22Rv1 (cell line): ENCODE results near the gene HS3ST3A1.
"Not testable (repeated sequence)": the region's sequence is repeated elsewhere in the genome, so short reads cannot be mapped to it uniquely, and the experiment has no call there.

ENCODE experiments used
- H3K27ac ChIP-seq: fragments of 450-650 bp; 2 replicates; pipeline ENCODE4 v1.5.1; 2017
- CTCF ChIP-seq: fragments of 450-650 bp; IDR thresholded peaks from 2 replicates; pipeline ENCODE4 v1.5.1; 2017; ENCODE audit warnings: mild to moderate bottlenecking
- ZFX ChIP-seq: fragments of 450-650 bp; IDR thresholded peaks from 2 replicates; pipeline ENCODE4 v1.6.1; 2017; ENCODE audit warnings: antibody characterized with exemption, borderline replicate concordance

The HS3ST3A1 gene

GRCh38 chr17:13561606-13562270 lies 40.0 kb downstream of the HS3ST3A1 start:
- TF ChIP-seq CTCF (no peak), ZFX (no peak)
- H3K27ac ChIP-seq = no peak overlapping the region

GRCh38 chr17:13560935-13561334 lies 40.8 kb downstream of the HS3ST3A1 start:
- H3K27ac ChIP-seq = no peak overlapping the region
- TF ChIP-seq ZFX (no peak), CTCF (no peak)

- H3K27ac ChIP-seq = no peak overlapping the region
- TF ChIP-seq ZFX = no peak
- TF ChIP-seq CTCF = no peak
Observed at GRCh38 chr17:13558588-13558987, 43.1 kb downstream of the HS3ST3A1 start.

GRCh38 chr17:13557077-13557476 lies 44.7 kb downstream of the HS3ST3A1 start:
- no peak for TF ChIP-seq ZFX
- no peak for TF ChIP-seq CTCF
- no peak overlapping the region for H3K27ac ChIP-seq

- no peak for TF ChIP-seq CTCF
- no peak for TF ChIP-seq ZFX
- no peak overlapping the region for H3K27ac ChIP-seq
Observed at GRCh38 chr17:13554231-13554630, 47.5 kb downstream of the HS3ST3A1 start.

GRCh38 chr17:13550291-13550690 lies 51.4 kb downstream of the HS3ST3A1 start:
- no peak for TF ChIP-seq CTCF
- no peak for TF ChIP-seq ZFX
- no peak overlapping the region for H3K27ac ChIP-seq

GRCh38 chr17:13548576-13548975 lies 53.2 kb downstream of the HS3ST3A1 start:
- not testable (repeated sequence) for H3K27ac ChIP-seq

GRCh38 chr17:13546851-13547250 lies 54.9 kb downstream of the HS3ST3A1 start:
- no peak overlapping the region for H3K27ac ChIP-seq
- no peak for TF ChIP-seq ZFX
- no peak for TF ChIP-seq CTCF
